ENCODE results near the gene CCDC7. TPM values are rescaled to one million over a fixed set of nuclear protein-coding genes. Genes with fewer than 3 reads are reported as not detected.
"Not testable (repeated sequence)": the region's sequence is repeated elsewhere in the genome, so short reads cannot be mapped to it uniquely, and the experiment has no call there.

CCDC7 gene
- total RNA-seq, 2 experiments from 2014 or later: 9.8 to 12.3 TPM

- intact Hi-C loops (cut with micrococcal nuclease; ENCODE audit: unreplicated experiment): no loop called here
- Histone ChIP-seq H2AFZ (ENCODE audit: low read length) (no peak overlapping the region), H3K4me2 (ENCODE audit: low read length) (no peak overlapping the region), H3K79me2 (ENCODE audit: insufficient read depth, low read depth, low read length) (no peaks in the 10 kb centered on the region), H3K9me2 (ENCODE audit: insufficient read depth, low read length) (no peaks in the 10 kb centered on the region), H3K9me3 (ENCODE audit: low read length) (no peaks in the 10 kb centered on the region), H3K4me3 (ENCODE audit: low read depth, low read length, poor library complexity, severe bottlenecking) (no peak overlapping the region), H3K27ac (ENCODE audit: low read depth, low read length, poor library complexity, severe bottlenecking) (no peak overlapping the region), H4K20me1 (ENCODE audit: insufficient read depth, low read length) (no peaks in the 10 kb centered on the region), H3K4me1 (ENCODE audit: insufficient read depth, low read length, poor library complexity, severe bottlenecking) (no peaks in the 10 kb centered on the region), H3K36me3 (ENCODE audit: insufficient read depth, low read length) (no peaks in the 10 kb centered on the region)
- ChIA-PET CTCF (ENCODE audit: unreplicated experiment) (no interaction called here), POLR2A (interaction anchor here (0.7 kb wide), 1 partner anchor 460 kb away, joined by 3 read pairs; no protein-coding TSS in a partner anchor)
- BruUV-seq (replicated peaks): no TSS peak
- no peak for DNase-seq (ENCODE audit: low spot score)
- no peak for TF ChIP-seq EZH2phosphoT487 (IDR thresholded peaks at IDR 0.05; ENCODE audit: borderline replicate concordance, low read depth, low read length)
- TF ChIP-seq CTCF (conservative IDR thresholded peaks at IDR 0.05; ENCODE audit: low read length): no peak
These were observed 247.6 kb downstream of the CCDC7 start for GRCh38 chr10:32693441-32693979.

GRCh38 chr10:32699683-32700082 lies 253.7 kb downstream of the CCDC7 start:
- H3K36me3 ChIP-seq (ENCODE audit: insufficient read depth, low read length); H3K9me2 ChIP-seq (ENCODE audit: insufficient read depth, low read length); CTCF ChIA-PET (ENCODE audit: unreplicated experiment); H4K20me1 ChIP-seq (ENCODE audit: insufficient read depth, low read length); H2AFZ ChIP-seq (ENCODE audit: low read length); H3K79me2 ChIP-seq (ENCODE audit: insufficient read depth, low read depth, low read length); BruUV-seq (replicated peaks); H3K9me3 ChIP-seq (ENCODE audit: low read length); H3K4me1 ChIP-seq (ENCODE audit: insufficient read depth, low read length, poor library complexity, severe bottlenecking); H3K4me2 ChIP-seq (ENCODE audit: low read length); DNase-seq (ENCODE audit: low spot score); POLR2A ChIA-PET; H3K27ac ChIP-seq (ENCODE audit: low read depth, low read length, poor library complexity, severe bottlenecking); intact Hi-C loops (cut with micrococcal nuclease; ENCODE audit: unreplicated experiment); H3K4me3 ChIP-seq (ENCODE audit: low read depth, low read length, poor library complexity, severe bottlenecking): not testable (repeated sequence)

DNA sequence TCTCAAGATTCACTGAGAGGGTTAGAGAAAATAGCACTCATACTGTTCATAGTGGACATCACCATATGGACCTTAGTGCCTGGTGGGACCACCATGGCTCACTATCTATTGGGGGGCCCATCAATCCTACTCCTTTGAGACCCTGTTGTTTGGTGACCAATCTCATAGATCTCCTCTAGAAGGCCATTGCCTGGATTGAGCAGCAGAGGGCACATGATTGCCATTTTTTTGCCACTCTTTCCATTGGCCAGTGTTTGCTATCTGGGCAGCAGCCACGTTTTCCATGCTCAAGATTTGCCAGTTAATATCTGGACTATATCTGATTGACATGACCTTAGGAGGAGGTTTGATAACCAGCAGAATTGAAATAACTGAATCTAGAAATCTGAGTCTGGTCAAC lies 267.6 kb downstream of the CCDC7 start:
- intact Hi-C loops (cut with micrococcal nuclease; ENCODE audit: unreplicated experiment): no loop called here
- Histone ChIP-seq H3K79me2 (ENCODE audit: insufficient read depth, low read depth, low read length) (no peaks in the 10 kb centered on the region), H4K20me1 (ENCODE audit: insufficient read depth, low read length) (no peaks in the 10 kb centered on the region), H3K9me2 (ENCODE audit: insufficient read depth, low read length) (no peaks in the 10 kb centered on the region), H3K4me1 (ENCODE audit: insufficient read depth, low read length, poor library complexity, severe bottlenecking) (no peaks in the 10 kb centered on the region), H3K4me2 (ENCODE audit: low read length) (no peak overlapping the region), H3K9me3 (ENCODE audit: low read length) (no peaks in the 10 kb centered on the region), H3K36me3 (ENCODE audit: insufficient read depth, low read length) (no peaks in the 10 kb centered on the region), H3K27ac (ENCODE audit: low read depth, low read length, poor library complexity, severe bottlenecking) (no peak overlapping the region), H3K4me3 (ENCODE audit: low read depth, low read length, poor library complexity, severe bottlenecking) (no peak overlapping the region), H2AFZ (ENCODE audit: low read length) (no peak overlapping the region)
- POLR2A ChIA-PET: no interaction called here
- BruUV-seq (replicated peaks): no TSS peak
- DNase-seq (ENCODE audit: low spot score): peak; percentile 10
- CTCF ChIA-PET (ENCODE audit: unreplicated experiment): no interaction called here
- TF ChIP-seq CTCF (conservative IDR thresholded peaks at IDR 0.05; ENCODE audit: low read length) (peak; percentile 48), EZH2phosphoT487 (IDR thresholded peaks at IDR 0.05; ENCODE audit: borderline replicate concordance, low read depth, low read length) (no peak)
